ENCODE measurements around the gene REL. TPM values are rescaled to one million over a fixed set of nuclear protein-coding genes. Genes with fewer than 3 reads are reported as not detected.

REL gene
- total and polyA plus RNA-seq, 9 of the 15 experiments (the other 6 are each of a cell fraction or from before 2014, with no cell fraction given): 0.63 to 8.6 (median 6.3) TPM

DNA sequence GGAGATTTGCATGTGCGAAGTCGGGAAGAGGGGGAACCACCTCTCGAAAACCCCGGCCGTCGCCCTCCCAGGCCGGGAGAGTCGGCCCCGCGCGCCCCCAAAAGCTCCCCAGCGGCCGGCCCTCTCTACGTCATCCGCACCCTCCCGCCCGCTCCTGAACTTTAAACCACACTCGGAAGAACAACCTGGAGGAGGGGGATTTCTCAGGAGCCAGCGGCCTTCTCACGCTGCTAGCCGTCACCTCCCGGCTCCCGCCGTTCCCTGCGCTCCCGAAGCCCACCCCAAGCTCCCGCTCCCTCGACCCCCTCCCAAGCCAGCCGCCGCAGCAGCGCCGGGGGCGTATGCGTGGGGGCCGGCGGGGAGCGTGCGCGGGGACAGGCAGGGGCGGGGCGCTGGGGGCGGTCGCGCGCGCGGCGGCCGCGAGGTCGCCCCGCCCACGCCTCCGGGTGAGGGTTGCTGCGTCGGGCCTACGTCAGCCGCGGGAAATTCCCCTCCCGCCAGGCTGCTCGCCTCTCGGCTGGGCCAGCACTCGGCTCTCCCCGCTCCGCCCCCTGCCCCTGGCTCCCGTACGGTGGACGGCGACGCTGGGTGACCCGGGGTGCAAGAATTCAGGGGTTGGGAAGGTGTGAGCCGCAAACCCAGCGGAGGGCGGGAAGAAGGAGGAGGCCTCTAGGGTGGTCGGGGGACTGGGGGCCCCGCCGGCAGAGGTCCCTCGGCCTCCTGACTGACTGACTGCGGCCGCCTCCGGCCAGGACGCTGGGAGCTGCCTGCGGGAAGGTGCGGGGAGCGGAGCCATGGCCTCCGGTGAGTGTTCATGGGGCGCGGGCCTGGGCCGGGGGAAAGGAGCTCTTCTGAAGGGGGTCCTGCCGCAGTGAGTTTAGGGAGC is at the start of gene REL (continued):
- TF ChIP-seq, protein P1, sequence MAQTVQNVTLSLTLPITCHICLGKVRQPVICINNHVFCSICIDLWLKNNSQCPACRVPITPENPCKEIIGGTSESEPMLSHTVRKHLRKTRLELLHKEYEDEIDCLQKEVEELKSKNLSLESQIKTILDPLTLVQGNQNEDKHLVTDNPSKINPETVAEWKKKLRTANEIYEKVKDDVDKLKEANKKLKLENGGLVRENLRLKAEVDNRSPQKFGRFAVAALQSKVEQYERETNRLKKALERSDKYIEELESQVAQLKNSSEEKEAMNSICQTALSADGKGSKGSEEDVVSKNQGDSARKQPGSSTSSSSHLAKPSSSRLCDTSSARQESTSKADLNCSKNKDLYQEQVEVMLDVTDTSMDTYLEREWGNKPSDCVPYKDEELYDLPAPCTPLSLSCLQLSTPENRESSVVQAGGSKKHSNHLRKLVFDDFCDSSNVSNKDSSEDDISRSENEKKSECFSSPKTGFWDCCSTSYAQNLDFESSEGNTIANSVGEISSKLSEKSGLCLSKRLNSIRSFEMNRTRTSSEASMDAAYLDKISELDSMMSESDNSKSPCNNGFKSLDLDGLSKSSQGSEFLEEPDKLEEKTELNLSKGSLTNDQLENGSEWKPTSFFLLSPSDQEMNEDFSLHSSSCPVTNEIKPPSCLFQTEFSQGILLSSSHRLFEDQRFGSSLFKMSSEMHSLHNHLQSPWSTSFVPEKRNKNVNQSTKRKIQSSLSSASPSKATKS (CRISPR knock-in tag; IDR thresholded peaks at IDR 0.05): no peak
- no peak for TF ChIP-seq NCOA2 (IDR thresholded peaks at IDR 0.05; ENCODE audit: partially characterized antibody in 2 of 2)
- TF ChIP-seq, protein P2, sequence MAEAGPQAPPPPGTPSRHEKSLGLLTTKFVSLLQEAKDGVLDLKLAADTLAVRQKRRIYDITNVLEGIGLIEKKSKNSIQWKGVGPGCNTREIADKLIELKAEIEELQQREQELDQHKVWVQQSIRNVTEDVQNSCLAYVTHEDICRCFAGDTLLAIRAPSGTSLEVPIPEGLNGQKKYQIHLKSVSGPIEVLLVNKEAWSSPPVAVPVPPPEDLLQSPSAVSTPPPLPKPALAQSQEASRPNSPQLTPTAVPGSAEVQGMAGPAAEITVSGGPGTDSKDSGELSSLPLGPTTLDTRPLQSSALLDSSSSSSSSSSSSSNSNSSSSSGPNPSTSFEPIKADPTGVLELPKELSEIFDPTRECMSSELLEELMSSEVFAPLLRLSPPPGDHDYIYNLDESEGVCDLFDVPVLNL (CRISPR knock-in tag; IDR thresholded peaks at IDR 0.05; ENCODE audit: low read depth): no peak
- no peak for TF ChIP-seq ZNF347 (CRISPR knock-in tag; IDR thresholded peaks at IDR 0.05; ENCODE audit: low read depth)
- TF ChIP-seq NFIC (IDR thresholded peaks at IDR 0.05): 0 out of 2 replicates have a peak, but pooled peaks have one; percentile 13
- TF ChIP-seq KDM1A (IDR thresholded peaks at IDR 0.05): no peak
- TF ChIP-seq SMC3 (conservative IDR thresholded peaks at IDR 0.05; ENCODE audit: insufficient read depth, low read depth, low read length): no peak
- TF ChIP-seq, protein P3, sequence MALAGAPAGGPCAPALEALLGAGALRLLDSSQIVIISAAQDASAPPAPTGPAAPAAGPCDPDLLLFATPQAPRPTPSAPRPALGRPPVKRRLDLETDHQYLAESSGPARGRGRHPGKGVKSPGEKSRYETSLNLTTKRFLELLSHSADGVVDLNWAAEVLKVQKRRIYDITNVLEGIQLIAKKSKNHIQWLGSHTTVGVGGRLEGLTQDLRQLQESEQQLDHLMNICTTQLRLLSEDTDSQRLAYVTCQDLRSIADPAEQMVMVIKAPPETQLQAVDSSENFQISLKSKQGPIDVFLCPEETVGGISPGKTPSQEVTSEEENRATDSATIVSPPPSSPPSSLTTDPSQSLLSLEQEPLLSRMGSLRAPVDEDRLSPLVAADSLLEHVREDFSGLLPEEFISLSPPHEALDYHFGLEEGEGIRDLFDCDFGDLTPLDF (CRISPR knock-in tag; IDR thresholded peaks at IDR 0.05): peak; percentile 21; the same call in 1 of the 2 replicates
- TF ChIP-seq PHB (CRISPR knock-in tag; IDR thresholded peaks at IDR 0.05): no peak
- no peak for TF ChIP-seq MYNN (IDR thresholded peaks at IDR 0.05)
- no peak for TF ChIP-seq MYNN (CRISPR knock-in tag; IDR thresholded peaks at IDR 0.05)
- no peak for TF ChIP-seq RBM39 (optimal IDR thresholded peaks at IDR 0.05; ENCODE audit: low read depth, low read length)
- TF ChIP-seq SRF (CRISPR knock-in tag; IDR thresholded peaks at IDR 0.05): peak in 1 of 2 experiments; percentile 43; a peak in 1 of 4 replicates
- no peak for TF ChIP-seq ASH1L (IDR thresholded peaks at IDR 0.05; ENCODE audit: borderline replicate concordance, low read depth, partially characterized antibody)
- TF ChIP-seq, protein P4, sequence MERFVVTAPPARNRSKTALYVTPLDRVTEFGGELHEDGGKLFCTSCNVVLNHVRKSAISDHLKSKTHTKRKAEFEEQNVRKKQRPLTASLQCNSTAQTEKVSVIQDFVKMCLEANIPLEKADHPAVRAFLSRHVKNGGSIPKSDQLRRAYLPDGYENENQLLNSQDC (CRISPR knock-in tag; IDR thresholded peaks at IDR 0.05): no peak
- no peak for TF ChIP-seq ZNF507 (tag; conservative IDR thresholded peaks at IDR 0.05)
- no peak for TF ChIP-seq KAT2B (IDR thresholded peaks at IDR 0.05; ENCODE audit: low read depth, low read length)
- TF ChIP-seq, protein P5, sequence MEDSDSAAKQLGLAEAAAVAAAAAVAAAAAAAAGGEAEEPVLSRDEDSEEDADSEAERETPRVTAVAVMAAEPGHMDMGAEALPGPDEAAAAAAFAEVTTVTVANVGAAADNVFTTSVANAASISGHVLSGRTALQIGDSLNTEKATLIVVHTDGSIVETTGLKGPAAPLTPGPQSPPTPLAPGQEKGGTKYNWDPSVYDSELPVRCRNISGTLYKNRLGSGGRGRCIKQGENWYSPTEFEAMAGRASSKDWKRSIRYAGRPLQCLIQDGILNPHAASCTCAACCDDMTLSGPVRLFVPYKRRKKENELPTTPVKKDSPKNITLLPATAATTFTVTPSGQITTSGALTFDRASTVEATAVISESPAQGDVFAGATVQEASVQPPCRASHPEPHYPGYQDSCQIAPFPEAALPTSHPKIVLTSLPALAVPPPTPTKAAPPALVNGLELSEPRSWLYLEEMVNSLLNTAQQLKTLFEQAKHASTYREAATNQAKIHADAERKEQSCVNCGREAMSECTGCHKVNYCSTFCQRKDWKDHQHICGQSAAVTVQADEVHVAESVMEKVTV (CRISPR knock-in tag; IDR thresholded peaks at IDR 0.05): no peak
- no peak for TF ChIP-seq BCL6 (CRISPR knock-in tag; IDR thresholded peaks at IDR 0.05)
- TF ChIP-seq PTTG1 (tag; IDR thresholded peaks at IDR 0.05; ENCODE audit: low read depth): no peak
- 0 out of 2 replicates have a peak, but pooled peaks have one; percentile 21 for TF ChIP-seq KLF13 (tag; IDR thresholded peaks at IDR 0.05; ENCODE audit: borderline replicate concordance, low read depth)
